Endometrial microvascular endothelial cells (primary cell): ENCODE measurements around the gene DIMT1. TPM values are rescaled to one million over a fixed set of nuclear protein-coding genes. Genes with fewer than 3 reads are reported as not detected.

ENCODE experiments used
- in situ Hi-C: cut with HindIII; loops from 2 replicates; pipeline ENCODE4 v1.10.0; 2017; ENCODE audit warnings: low sequenced_read_pairs, low pct_unique_long_range_greater_than_20kb; ENCODE audit errors: inconsistent ontology term
- total RNA-seq: library from RNA; depleted of rRNA; stranded (reverse); fragments of >200 nt; gene quantifications from one replicate; pipeline ENCODE4 v1.2.3, GENCODE V29; 2015; ENCODE audit errors: inconsistent ontology term

The DIMT1 gene
- 47.0 TPM for total RNA-seq

DNA sequence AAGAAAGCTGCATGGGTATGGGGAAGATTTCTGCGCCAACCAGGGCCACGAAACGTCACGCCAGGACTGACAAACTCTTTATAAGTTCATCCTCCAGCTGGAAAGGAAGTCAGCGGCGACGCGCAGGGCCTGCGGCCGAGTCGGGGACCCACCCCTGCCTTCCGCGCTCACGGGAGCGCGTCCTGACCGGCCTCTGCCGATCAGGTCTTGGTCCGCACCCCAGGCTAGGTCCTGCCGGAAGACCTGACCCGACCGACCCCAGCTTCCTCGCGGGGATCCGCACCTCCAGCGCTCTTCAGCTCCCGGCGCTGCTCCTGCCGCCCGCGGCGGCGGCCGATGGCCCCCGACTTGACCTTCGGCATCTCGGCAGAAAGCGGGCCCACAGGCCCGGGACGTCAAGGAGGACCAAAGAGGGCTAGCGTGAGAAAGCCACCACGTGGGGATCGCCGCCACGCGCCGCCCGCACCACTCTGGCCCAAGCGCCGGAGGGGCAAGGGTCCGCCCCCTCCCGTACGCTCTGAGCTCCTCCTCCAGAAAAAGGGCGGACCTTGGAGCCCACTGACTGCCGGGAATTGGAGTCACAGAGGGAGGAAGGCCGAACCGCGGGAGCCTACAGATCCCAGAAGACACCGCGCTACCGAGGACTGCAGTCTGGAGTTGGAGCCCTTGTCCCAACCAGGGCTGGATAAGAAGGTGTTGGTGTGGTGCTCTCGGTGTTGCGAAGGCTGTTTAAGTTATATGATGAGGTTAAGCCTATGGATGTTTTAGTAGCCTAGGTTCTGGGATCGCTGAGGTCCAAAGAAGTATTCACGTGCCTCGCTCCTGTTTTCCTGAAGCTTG lies at the start of gene DIMT1:
TSS of gene DIMT1 (minus strand) at position 495 of the 840 bp plus-strand sequence. CDS start at position 362, 133 bp downstream.
- in situ Hi-C loops = no loop called here

DNA sequence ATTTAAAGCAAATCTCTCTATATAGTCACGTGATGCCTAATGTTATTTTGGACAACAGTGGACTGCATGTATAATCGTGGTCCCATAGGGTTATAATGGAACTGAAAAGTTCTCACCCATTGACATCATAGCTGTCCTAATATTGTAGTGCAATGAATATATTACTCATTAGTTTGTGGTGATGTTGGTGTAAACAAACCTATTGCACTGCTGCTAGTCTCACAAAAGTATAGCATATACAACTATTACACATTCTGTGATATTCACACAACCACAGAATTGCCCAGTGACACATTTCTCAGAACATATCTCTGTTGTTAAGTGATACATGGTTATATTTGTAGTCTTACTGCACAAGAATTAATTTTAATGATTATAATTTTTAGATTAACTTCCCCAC lies 46.6 kb upstream of the DIMT1 start:
- in situ Hi-C loops = no loop called here

GRCh38 chr5:62448528-62448927 lies 44.8 kb upstream of the DIMT1 start:
- in situ Hi-C loops = no loop called here

DNA sequence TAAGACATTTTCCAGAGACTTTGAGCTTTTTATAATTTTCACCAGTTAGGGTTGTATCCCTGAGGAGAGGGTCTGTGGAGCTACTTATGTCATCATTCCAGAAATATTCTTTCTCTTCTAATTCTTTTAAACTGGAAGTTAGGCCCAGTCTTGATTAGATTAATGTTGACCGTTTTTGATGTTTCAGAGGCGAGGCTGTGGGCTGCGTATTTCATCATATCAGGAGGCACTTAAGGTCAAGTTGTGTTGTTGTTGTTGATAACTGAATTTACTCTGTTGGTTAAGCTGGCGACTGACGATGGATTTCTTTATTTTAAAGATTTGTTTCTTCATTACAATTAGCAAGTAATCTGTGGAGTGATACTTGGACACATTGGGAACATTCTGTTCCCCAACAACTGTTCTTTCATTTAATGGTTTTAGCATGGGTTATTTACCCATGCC lies 28.9 kb upstream of the DIMT1 start:
- in situ Hi-C loops = no loop called here

GRCh38 chr5:62431735-62432620 lies 28.3 kb upstream of the DIMT1 start:
- in situ Hi-C loops = no loop called here

- in situ Hi-C loops = no loop called here
Measured at GRCh38 chr5:62424763-62425162, 21.1 kb upstream of the DIMT1 start.

DNA sequence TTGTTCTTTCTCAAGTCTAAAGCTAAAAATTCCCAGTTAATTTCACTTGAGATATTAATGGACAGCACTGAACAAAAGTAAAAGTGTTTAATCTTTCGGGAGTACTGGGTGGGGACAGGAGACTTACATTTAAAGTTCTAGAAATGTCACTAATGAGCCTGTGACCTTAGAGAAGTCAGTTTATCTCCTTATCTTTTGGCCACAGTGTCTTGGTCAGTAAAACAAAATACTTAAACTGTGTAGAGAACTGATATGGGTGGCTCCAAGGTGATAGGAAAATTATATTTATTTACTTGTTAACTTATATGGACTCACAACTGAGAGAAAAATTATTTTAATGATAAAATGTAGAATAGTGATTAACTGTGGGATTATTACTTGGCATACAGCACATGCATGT lies 17.7 kb upstream of the DIMT1 start:
- in situ Hi-C loops = no loop called here

- in situ Hi-C loops = no loop called here
Measured at GRCh38 chr5:62419609-62420008, 15.9 kb upstream of the DIMT1 start.

DNA sequence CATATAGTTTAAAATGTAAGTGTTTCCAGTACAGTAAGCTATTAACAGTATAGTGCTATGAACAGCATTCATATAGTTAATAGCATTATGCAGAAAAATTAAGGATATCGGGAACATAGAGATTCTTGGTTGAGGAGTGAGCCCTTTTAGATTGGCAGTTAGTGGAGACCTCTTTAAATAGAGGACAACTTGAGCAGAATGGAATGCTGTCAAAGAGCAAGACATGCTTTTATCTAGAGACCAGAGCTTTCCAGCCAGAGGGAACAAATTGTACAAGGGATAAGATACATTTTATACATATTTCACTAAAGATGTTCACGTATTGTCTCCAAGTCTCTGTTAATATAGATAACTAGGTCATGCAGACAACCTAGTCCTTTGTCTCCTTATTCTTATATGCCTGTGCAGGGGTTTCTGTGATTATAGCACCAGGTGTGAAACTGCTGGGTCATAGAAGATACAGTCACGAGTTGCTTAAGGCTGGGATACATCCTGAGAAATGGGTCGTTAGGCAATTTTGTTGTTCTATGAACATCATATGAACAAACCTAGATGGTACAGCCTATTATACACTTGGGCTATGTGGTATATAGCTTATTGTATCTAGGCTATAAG lies 14.9 kb upstream of the DIMT1 start:
- in situ Hi-C loops = no loop called here

DNA sequence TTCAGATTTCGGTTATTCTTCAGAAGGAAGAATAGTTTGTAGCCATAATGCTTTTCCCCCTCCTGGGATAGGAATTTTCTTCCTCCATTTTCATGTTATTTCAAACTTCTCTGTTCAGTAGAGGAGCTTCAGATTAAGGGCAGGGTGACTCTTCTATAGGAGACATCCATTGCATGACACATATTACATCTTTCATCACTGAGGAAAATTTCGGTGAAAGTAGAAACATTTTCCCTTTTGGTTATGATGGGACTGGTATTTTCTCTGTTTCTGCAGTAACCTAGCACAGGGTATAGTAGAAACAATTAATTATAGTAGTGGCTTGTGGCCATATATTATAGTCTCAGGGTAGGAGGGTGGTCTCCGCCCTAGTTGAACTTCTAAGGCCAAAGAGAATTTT lies 10.0 kb upstream of the DIMT1 start:
- in situ Hi-C loops = no loop called here

DNA sequence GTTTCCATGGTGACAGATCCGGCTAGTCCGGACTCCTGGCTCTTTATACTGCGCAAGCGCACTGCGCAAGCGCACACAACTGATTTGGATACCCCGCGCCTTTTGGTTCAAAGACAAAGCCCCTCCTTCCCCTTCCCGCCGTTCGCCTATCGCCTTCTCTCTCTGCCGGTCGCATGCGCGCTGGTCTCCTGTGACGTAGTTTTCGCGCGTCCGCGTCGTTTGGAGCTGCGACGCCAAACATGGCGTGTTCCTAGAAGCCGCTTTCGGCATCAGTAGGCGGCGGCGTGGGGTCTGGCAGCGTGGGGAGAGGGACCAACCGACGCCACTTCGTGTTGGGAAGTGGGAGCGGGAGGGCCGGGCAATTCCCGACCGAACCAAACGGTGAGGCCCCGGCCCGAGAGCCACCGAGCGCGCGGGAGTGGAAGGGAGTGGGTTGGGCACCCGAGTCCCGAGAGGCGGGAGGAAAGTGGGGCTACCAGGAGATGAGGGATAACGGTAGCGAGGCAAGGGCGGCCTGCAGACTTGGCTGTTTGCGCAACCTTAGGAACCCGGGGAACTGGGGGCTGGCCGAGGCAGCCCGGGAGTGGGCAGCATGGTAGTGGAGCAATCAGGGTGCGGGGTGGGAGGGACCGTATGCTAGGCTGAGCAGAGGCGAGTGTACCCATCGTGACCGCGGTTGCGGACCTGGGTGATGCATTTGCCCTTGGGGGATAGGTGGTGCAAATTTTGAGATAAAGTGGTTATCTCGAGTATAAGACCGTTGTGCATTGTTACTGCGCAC lies 9.0 kb upstream of the DIMT1 start, which contains the start of gene IPO11:
TSS of gene IPO11 (plus strand) at position 215 of the 781 bp plus-strand sequence. CDS start 24,517 bp downstream, outside the sequence.
- in situ Hi-C loops = no loop called here

- in situ Hi-C loops = no loop called here
Measured at GRCh38 chr5:62395210-62395950, 8.3 kb downstream of the DIMT1 start.

GRCh38 chr5:62386824-62387223 lies 16.9 kb downstream of the DIMT1 start:
- in situ Hi-C loops = no loop called here

- in situ Hi-C loops = no loop called here
Measured at GRCh38 chr5:62385816-62386400, 17.8 kb downstream of the DIMT1 start.

GRCh38 chr5:62385131-62385530 lies 18.6 kb downstream of the DIMT1 start:
- in situ Hi-C loops = no loop called here

DNA sequence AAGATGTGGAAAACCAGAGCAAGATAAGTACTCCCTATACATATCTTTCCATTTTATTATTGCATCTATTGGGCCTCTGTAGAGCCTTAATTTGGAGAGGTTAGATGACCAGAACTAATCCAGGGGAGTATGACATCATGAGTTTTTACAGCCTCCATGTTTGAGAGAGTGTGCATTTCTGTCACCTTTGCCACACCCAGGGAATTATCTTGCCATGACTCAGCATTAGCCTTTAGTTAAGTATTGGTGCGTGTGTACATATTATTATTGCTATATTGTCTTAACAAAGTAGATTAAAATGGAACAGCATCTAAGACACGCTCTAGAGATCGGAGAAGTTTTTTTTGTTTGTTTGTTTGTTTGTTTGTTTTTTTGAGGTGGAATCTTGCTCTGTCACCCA lies 27.6 kb downstream of the DIMT1 start:
- in situ Hi-C loops = no loop called here

DNA sequence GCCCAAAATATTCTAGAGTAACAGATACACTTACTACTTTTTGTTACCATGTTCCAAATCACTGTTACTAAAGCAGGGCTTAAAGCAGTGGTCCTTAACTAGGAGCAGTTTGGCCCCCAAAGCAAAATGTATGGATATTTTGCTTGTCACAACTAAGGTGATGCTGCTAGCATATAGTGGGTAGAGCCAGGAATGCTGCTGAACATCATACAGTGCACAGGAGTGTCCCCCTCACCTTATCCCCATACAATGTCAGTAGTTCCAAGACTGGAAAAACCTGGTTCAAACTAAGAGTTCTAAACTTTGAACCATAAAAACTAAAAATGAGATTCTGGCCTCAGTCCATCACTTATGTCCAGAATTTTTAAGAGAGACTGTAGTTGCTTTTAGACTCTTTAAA lies 28.1 kb downstream of the DIMT1 start:
- in situ Hi-C loops = no loop called here

DNA sequence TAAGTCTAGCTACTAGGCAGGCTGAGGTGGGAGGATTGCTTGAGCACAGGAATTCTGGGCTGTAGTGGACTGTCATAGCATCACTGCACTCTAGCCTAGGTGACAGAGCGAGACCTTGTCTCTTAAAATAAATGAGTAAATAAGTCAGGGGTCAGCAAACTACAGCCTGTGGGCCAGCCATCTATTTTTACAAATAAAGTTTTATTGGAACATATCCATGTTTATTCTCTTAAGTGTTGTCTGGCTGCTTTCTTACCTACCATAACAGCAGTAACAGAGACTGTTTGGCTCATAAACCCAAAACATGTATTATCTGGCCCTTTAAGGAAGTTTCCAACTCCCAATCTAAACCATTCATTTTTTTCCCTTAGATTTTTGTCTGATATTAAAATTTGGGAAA lies 29.6 kb downstream of the DIMT1 start:
- in situ Hi-C loops = no loop called here
